GM06990 (cell line): ENCODE data around the gene MEI1.

Source experiments
- DNase-seq: peaks from one replicate; pipeline ENCODE4 v3.0.0-alpha.2; 2011; ENCODE audit not compliant: insufficient read length; ENCODE audit errors: extremely low read depth
- H3K27me3 ChIP-seq: replicated peaks from 2 replicates; pipeline ENCODE4 v1.6.0; 2011; ENCODE audit warnings: low read length; ENCODE audit not compliant: control insufficient read depth, insufficient read depth
- H3K36me3 ChIP-seq: 2 replicates; pipeline ENCODE4 v1.5.1; 2011; ENCODE audit warnings: low read length; ENCODE audit not compliant: control insufficient read depth, insufficient read depth
- H3K4me3 ChIP-seq: replicated peaks from 2 replicates; pipeline ENCODE4 v1.5.1; 2011; ENCODE audit warnings: low read depth, mild to moderate bottlenecking, control low read depth, low read length
- CTCF ChIP-seq: IDR thresholded peaks from 2 replicates; pipeline ENCODE4 v1.5.1; 2011; ENCODE audit warnings: low read length, control low read depth, mild to moderate bottlenecking, inconsistent platforms; ENCODE audit not compliant: insufficient read depth, poor library complexity, severe bottlenecking

Gene MEI1

GRCh38 chr22:41775338-41775737 is 76.0 kb downstream of the MEI1 start:
- Histone ChIP-seq H3K36me3 (peaks cover 1% of the 10 kb centered on the region; the same call in 1 of the 2 replicates), H3K4me3 (no peak overlapping the region), H3K27me3 (no peaks in the 10 kb centered on the region)
- no peak for TF ChIP-seq CTCF
- DNase-seq = no peak

- DNase-seq = no peak
- H3K27me3 ChIP-seq = no peaks in the 10 kb centered on the region
- TF ChIP-seq CTCF = no peak
- H3K36me3 ChIP-seq = peaks cover 1% of the 10 kb centered on the region; the same call in 1 of the 2 replicates
- H3K4me3 ChIP-seq = no peak overlapping the region
These were observed 76.7 kb downstream of the MEI1 start for GRCh38 chr22:41775976-41776375.

- Histone ChIP-seq H3K4me3 (no peak overlapping the region), H3K27me3 (no peaks in the 10 kb centered on the region), H3K36me3 (peaks cover 1% of the 10 kb centered on the region; the same call in 1 of the 2 replicates)
- no peak for TF ChIP-seq CTCF
- DNase-seq = no peak
These were observed 77.1 kb downstream of the MEI1 start for GRCh38 chr22:41776381-41776780.

- DNase-seq = no peak
- H3K27me3 ChIP-seq = no peaks in the 10 kb centered on the region
- no peak for TF ChIP-seq CTCF
- H3K36me3 ChIP-seq = peaks cover 1% of the 10 kb centered on the region; the same call in 1 of the 2 replicates
- H3K4me3 ChIP-seq = no peak overlapping the region
These were observed 78.6 kb downstream of the MEI1 start for GRCh38 chr22:41777749-41778425.

- H3K36me3 ChIP-seq = peaks cover 9% of the 10 kb centered on the region
- DNase-seq = no peak
- no peak overlapping the region for H3K4me3 ChIP-seq
- H3K27me3 ChIP-seq = no peaks in the 10 kb centered on the region
- TF ChIP-seq CTCF = no peak
These were observed 80.7 kb downstream of the MEI1 start for GRCh38 chr22:41779929-41780505.
